GM12874 (cell line): Measurements from ENCODE around the gene ADA.

ENCODE experiments used
- TF ChIP-seq, protein P1 (sequence below): IDR thresholded peaks from 2 replicates; pipeline ENCODE4 v1.5.1; 2011; ENCODE audit warnings: low read depth, mild to moderate bottlenecking, control low read depth, low read length, moderate library complexity; ENCODE audit not compliant: insufficient read depth

ADA gene

DNA sequence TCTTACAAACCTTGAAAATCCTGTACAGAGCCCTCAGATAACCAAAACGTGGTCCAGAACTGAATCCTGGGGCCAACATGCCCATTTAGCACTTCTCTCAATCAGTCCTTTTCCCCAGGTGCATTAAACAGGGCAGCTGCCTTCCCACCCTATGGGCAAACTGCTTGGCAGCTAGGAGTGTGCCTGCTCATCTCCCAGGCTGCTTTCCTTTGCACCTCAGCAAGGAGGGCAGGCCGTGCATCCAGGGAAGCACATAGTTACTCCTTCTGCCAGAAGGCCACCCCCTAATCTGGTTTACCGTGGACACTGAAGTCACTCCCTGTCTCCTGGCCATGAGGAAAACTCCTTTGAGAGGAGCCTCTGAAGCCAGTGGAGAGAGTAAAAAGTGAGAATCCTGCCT is 59.1 kb downstream of the ADA start:
- TF ChIP-seq, protein P1, sequence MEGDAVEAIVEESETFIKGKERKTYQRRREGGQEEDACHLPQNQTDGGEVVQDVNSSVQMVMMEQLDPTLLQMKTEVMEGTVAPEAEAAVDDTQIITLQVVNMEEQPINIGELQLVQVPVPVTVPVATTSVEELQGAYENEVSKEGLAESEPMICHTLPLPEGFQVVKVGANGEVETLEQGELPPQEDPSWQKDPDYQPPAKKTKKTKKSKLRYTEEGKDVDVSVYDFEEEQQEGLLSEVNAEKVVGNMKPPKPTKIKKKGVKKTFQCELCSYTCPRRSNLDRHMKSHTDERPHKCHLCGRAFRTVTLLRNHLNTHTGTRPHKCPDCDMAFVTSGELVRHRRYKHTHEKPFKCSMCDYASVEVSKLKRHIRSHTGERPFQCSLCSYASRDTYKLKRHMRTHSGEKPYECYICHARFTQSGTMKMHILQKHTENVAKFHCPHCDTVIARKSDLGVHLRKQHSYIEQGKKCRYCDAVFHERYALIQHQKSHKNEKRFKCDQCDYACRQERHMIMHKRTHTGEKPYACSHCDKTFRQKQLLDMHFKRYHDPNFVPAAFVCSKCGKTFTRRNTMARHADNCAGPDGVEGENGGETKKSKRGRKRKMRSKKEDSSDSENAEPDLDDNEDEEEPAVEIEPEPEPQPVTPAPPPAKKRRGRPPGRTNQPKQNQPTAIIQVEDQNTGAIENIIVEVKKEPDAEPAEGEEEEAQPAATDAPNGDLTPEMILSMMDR: no peak

DNA sequence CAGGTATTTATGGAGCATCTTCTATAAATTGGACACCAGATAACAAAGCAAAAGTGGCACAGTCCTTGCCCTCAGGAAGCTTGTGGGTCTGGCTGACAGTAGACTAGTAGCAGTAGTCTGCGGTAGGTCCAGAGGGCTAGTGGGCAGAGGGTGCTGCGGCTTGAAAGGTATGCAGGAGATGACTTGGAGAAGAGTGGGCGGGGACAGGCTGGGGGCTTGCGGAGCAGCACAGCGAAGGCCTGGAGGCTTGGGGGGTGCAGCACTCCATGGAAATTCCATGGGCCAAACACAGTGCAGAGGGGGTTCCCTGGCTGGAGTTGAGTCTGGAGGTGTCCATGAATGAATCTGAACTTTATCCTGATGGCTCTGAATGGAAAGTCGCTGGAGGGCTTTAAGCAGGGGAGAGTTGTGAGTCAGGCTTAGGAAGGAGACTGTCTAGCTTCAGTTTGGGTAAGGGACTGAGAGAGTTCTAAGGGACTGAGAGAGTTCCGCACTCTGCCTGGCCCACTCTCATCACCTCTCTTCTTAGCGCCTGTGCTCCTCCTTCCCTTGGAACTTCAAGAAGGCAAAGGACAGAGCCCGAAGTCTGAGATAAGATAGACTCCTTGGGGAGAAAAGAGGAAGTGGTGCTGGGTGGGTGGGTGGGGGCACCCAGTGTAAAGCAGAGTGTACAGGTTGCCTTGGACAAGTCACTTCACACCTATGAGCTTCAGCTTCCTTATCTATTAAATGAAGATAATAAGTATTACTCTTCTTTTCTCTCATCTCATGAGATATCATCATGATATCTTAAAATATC is 60.3 kb downstream of the ADA start:
- TF ChIP-seq, protein P1: no peak

DNA sequence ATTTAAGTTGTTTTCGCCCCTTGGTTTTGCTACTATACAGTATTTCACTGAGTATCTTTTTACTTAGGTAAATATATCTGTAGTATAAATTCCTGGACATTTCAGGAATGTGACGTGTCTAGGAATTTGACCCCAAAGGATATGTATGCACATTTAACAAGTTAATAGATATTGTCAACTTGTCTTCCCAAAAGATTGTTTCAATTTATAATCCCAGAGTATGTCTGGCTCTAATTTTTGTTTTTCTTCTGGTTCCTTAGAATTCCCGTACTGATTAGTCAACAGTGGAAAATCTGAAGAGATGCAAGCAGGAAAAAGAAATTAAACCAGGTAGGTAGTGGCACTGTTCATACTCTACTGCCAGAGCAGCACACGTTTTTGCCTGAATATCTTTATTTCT is 62.0 kb downstream of the ADA start:
- TF ChIP-seq, protein P1: no peak

DNA sequence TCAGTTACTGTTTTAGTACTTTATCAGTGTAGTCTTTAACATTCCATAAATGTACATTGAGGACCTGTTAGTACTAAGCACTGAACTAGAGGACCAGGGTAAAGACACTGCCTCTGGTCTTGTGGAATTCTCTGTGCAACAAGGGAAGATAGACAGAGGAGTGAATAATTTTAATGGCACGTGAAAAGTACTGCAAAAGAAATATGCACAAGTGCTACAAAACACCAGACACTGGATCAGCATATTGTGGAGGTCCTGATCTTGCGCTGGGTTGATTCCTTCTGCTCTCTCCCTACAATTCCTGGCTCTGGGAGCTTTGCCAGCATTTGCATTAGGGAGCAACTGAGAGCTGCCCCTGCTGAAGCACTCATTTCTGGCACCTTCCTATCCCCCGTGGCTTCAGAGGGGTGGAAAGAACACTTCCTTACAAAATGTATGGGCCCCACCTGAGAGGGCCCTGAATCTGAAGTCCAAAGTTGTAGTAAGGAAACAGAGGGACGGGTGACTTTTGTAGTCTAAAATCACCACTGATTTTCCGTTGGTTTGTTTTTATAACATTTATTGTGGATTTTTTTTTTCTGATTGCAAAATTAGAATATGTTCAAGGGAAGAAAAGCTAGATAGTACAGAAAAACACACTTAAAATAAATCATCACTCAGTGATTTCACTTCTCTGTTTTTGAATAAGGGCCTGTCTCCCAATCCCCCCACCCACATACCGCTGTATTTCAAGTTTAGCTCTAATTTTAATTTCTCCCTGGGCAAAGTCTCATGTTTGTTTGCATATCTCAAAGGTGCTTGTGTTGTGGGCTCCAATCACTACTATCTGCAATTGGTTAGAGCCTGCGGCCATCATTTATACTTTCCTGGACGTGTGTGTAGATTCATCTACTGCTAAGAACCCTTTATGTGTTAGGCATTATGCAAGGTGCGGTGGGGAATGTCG is 64.2 kb downstream of the ADA start:
- TF ChIP-seq, protein P1: no peak

DNA sequence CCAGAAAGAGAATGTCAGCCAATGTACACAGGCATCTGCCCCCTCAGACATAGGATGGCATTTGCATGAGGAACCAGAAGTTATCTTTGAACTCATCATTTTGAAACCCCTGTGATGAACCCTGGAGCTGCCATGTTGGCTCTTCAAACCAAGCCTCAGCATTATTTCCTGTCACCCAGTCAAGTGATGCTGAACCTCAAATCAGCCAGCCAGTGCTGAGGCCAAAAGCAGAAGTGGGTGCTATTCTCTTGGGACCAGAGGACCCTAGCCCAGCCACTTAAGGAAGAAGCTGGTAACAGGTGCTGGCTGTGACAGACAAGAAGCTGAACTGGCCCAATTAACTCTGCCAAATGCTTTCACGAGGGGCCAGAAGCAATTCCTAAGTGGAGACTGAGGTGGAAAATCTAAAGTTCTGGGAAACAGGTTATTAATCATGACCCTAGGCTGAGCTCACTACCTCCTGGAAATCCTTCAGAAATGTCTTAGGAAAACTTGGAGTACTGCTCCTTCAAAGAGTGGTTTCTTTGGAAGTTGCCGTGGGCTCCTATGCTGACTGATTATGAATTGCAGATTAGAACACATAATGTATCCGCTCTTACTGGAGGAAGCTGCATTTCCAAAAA is 65.1 kb downstream of the ADA start:
- TF ChIP-seq, protein P1: no peak

DNA sequence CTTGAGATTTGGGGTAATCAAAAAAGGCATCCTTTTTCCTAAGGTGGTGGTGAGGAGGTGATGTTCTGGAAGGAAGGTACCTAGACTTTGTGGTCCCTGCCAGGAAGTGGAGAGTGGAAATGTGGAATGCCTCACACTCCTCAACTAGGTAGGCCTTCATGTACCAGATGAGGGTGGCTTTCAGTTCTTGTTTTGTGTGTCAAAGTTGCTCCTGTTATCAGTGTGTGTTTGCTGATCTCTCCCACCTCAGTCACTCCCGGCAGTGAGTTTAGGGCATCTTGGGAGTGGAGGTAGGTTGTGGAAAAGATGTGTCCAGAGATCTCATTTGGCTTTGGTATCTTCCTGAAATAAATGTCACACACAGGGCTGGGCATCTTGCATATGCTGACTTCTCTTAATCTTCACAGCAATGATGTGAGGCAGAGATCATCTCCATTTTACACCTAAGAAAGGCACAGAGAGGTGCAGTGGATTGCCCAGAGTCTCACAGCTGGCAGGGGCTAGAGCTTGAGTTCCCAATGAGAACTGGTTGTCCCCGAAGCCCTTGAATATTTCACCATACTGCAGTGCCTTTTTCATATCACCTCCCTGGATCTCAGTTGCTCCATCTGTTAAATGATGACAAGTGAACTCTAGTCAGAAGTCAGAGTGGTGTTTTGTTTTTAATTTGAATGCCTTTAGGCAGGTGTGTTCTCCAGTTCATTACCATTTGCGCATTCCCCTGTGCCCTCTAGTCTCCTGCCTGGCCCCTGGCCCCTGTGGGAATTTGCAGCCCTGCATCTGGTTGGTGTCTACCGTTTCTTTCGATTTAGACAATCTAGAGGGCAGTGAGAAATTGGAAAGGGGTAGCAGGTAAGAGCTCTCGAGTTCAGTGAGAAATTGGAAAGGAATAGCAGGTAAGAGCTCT is 66.2 kb downstream of the ADA start:
- TF ChIP-seq, protein P1: no peak
